GM12891 (cell line): ENCODE results near the gene CSNK1E.
"Not testable (repeated sequence)": the region's sequence is repeated elsewhere in the genome, so short reads cannot be mapped to it uniquely, and the experiment has no call there.

Experiments used
- POLR2AphosphoS5 ChIP-seq: IDR thresholded peaks from 2 replicates; pipeline ENCODE4 v1.6.1; 2011; ENCODE audit warnings: low read depth, low read length, control low read depth
- TAF1 ChIP-seq: IDR thresholded peaks from 2 replicates; pipeline ENCODE4 v1.6.1; 2011; ENCODE audit warnings: low read depth, low read length, control low read depth

- not testable (repeated sequence) for TF ChIP-seq TAF1, POLR2AphosphoS5
Measured at GRCh38 chr22:38359817-38360216, 42.6 kb upstream of the CSNK1E start.
